WTC11 (cell line): Measurements from ENCODE around the gene GOLGA6L7. TPM values are rescaled to one million over a fixed set of nuclear protein-coding genes. Genes with fewer than 3 reads are reported as not detected.

ENCODE experiments used
- ATAC-seq: fragments of 200-7000 bp; cut with Tn5 transposase; 2 replicates; pipeline ENCODE4 v1.10.0; 2021; ENCODE audit warnings: mild to moderate bottlenecking, moderate library complexity
- CTCF ChIA-PET: fragments of 300-600 bp; sonication (Branson Sonifier 250); formaldehyde crosslinking; loops from one replicate; lab custom pipeline; 2021; ENCODE audit warnings: antibody characterized with exemption; lab: Charles Lee
- POLR2A ChIA-PET: fragments of 350-600 bp; sonication (Branson Sonifier 250); formaldehyde crosslinking; loops from one replicate; lab custom pipeline; 2021; ENCODE audit warnings: antibody characterized with exemption; lab: Charles Lee
- DNase-seq: peaks from one replicate; pipeline ENCODE4 v3.0.0; 2021; ENCODE audit warnings: low spot score
- H3K27ac Mint-ChIP-seq: 2 replicates; pipeline ENCODE4 v1.8.0; 2021; ENCODE audit warnings: mixed read lengths
- H3K27me3 Mint-ChIP-seq: 2 replicates; pipeline ENCODE4 v1.8.0; 2021; ENCODE audit warnings: low read depth, mild to moderate bottlenecking, moderate library complexity, mixed read lengths
- H3K36me3 Mint-ChIP-seq: 2 replicates; pipeline ENCODE4 v1.8.0; 2021; ENCODE audit warnings: mixed read lengths
- H3K4me1 Mint-ChIP-seq: 2 replicates; pipeline ENCODE4 v1.8.0; 2022; ENCODE audit warnings: mixed read lengths
- H3K4me3 Mint-ChIP-seq: 2 replicates; pipeline ENCODE4 v1.8.0; 2021; ENCODE audit warnings: mild to moderate bottlenecking, moderate library complexity, mixed read lengths
- H3K9me3 Mint-ChIP-seq: 2 replicates; pipeline ENCODE4 v1.8.0; 2021; ENCODE audit warnings: mixed read lengths
- ATF3 ChIP-seq: sonication (generic); formaldehyde crosslinking; conservative IDR thresholded peaks from 2 replicates; pipeline ENCODE4 v1.8.1; 2022; ENCODE audit warnings: mild to moderate bottlenecking, missing genetic modification reagents
- CTCF ChIP-seq: fragments of 200-600 bp; IDR thresholded peaks from 2 replicates; pipeline ENCODE4 v1.8.0; 2022; ENCODE audit warnings: antibody characterized with exemption
- FOXJ3 ChIP-seq: sonication (generic); formaldehyde crosslinking; IDR thresholded peaks from 2 replicates; pipeline ENCODE4 v1.9.0; 2021; ENCODE audit warnings: missing genetic modification reagents, mild to moderate bottlenecking, borderline replicate concordance
- FOXP4 ChIP-seq: sonication (generic); formaldehyde crosslinking; IDR thresholded peaks from 2 replicates; pipeline ENCODE4 v1.8.0; 2022; ENCODE audit warnings: mild to moderate bottlenecking, missing genetic modification reagents
- GABPB1 ChIP-seq: sonication (generic); formaldehyde crosslinking; IDR thresholded peaks from 2 replicates; pipeline ENCODE4 v1.8.1; 2023; ENCODE audit warnings: mild to moderate bottlenecking, missing genetic modification reagents
- HMGA2 ChIP-seq: fragments of 250-450 bp; sonication (Bioruptor Pico); IDR thresholded peaks from 2 replicates; pipeline ENCODE4 v1.4.0; 2021; ENCODE audit warnings: mild to moderate bottlenecking, moderate library complexity
- NR3C1 ChIP-seq: sonication (generic); formaldehyde crosslinking; conservative IDR thresholded peaks from 2 replicates; pipeline ENCODE4 v1.8.1; 2023; ENCODE audit warnings: low read depth, mild to moderate bottlenecking, missing genetic modification reagents
- OVOL2 ChIP-seq: fragments of 250-450 bp; sonication (Bioruptor Pico); IDR thresholded peaks from 2 replicates; pipeline ENCODE4 v1.9.0; 2021; ENCODE audit warnings: mild to moderate bottlenecking, borderline replicate concordance
- PRDM15 ChIP-seq: sonication (generic); formaldehyde crosslinking; IDR thresholded peaks from 2 replicates; pipeline ENCODE4 v1.8.0; 2022; ENCODE audit warnings: missing genetic modification reagents
- RORB ChIP-seq: fragments of 250-450 bp; sonication (Bioruptor Pico); IDR thresholded peaks from 2 replicates; pipeline ENCODE4 v1.9.0; 2021; ENCODE audit warnings: mild to moderate bottlenecking
- SMAD4 ChIP-seq: sonication (generic); formaldehyde crosslinking; IDR thresholded peaks from 2 replicates; pipeline ENCODE4 v1.8.0; 2022; ENCODE audit warnings: mild to moderate bottlenecking, missing genetic modification reagents
- STAT6 ChIP-seq: sonication (generic); formaldehyde crosslinking; conservative IDR thresholded peaks from 2 replicates; pipeline ENCODE4 v1.8.1; 2023; ENCODE audit warnings: mild to moderate bottlenecking, low read depth, missing genetic modification reagents, moderate library complexity
- TEAD1 ChIP-seq: sonication (generic); formaldehyde crosslinking; IDR thresholded peaks from 2 replicates; pipeline ENCODE4 v1.8.0; 2022; ENCODE audit warnings: mild to moderate bottlenecking, missing genetic modification reagents
- USF2 ChIP-seq: sonication (generic); formaldehyde crosslinking; IDR thresholded peaks from 2 replicates; pipeline ENCODE4 v1.8.1; 2023; ENCODE audit warnings: mild to moderate bottlenecking, missing genetic modification reagents, moderate library complexity
- ZBTB21 ChIP-seq: sonication (generic); formaldehyde crosslinking; IDR thresholded peaks from 2 replicates; pipeline ENCODE4 v1.8.1; 2023; ENCODE audit warnings: mild to moderate bottlenecking, missing genetic modification reagents, borderline replicate concordance
- ZBTB43 ChIP-seq: sonication (generic); formaldehyde crosslinking; IDR thresholded peaks from 2 replicates; pipeline ENCODE4 v1.8.1; 2023; ENCODE audit warnings: mild to moderate bottlenecking, missing genetic modification reagents
- ZNF121 ChIP-seq: sonication (generic); formaldehyde crosslinking; IDR thresholded peaks from 2 replicates; pipeline ENCODE4 v1.8.0; 2023; ENCODE audit warnings: missing genetic modification reagents
- ZNF425 ChIP-seq: fragments of 250-450 bp; sonication (Bioruptor Pico); conservative IDR thresholded peaks from 2 replicates; pipeline ENCODE4 v1.9.0; 2021; ENCODE audit warnings: mild to moderate bottlenecking
- total RNA-seq: library from RNA; stranded (reverse); gene quantifications from 3 replicates; pipeline ENCODE4 v1.2.3, GENCODE V29; 2021

GOLGA6L7 gene
- total RNA-seq, 1 experiment from 2014 or later = not detected

GRCh38 chr15:28881170-28881569 is 32.7 kb upstream of the GOLGA6L7 start (continued):
- TF ChIP-seq ZBTB21 (CRISPR knock-in tag) = no peak
- TF ChIP-seq ATF3 (CRISPR knock-in tag) = no peak

GRCh38 chr15:28880680-28881079 is 32.2 kb upstream of the GOLGA6L7 start:
- peaks cover 30% of the 10 kb centered on the region for H3K27me3 Mint-ChIP-seq
- no peaks in the 10 kb centered on the region for H3K36me3 Mint-ChIP-seq
- CTCF ChIA-PET = interaction anchor here (2.1 kb wide), 1 partner anchor 22 kb away, joined by 8 read pairs; no protein-coding TSS in a partner anchor

GRCh38 chr15:28879551-28879950 is 31.1 kb upstream of the GOLGA6L7 start:
- no peak overlapping the region for H3K4me3 Mint-ChIP-seq
- no peaks in the 10 kb centered on the region for H3K36me3 Mint-ChIP-seq
- ChIA-PET POLR2A (no interaction called here), CTCF (interaction anchor here (2.1 kb wide), 1 partner anchor 23 kb away, joined by 8 read pairs; no protein-coding TSS in a partner anchor)
- H3K27me3 Mint-ChIP-seq = peaks cover 32% of the 10 kb centered on the region
- H3K9me3 Mint-ChIP-seq = no peaks in the 10 kb centered on the region
- H3K27ac Mint-ChIP-seq = no peak overlapping the region
- H3K4me1 Mint-ChIP-seq = peaks cover 13% of the 10 kb centered on the region
- DNase-seq (no peak), ATAC-seq (no peak)
- TF ChIP-seq OVOL2 (CRISPR knock-in tag) (no peak), ZNF425 (no peak), RORB (CRISPR knock-in tag) (no peak), FOXJ3 (CRISPR knock-in tag) (no peak), SMAD4 (CRISPR knock-in tag) (no peak), USF2 (CRISPR knock-in tag) (no peak), CTCF (no peak), STAT6 (CRISPR knock-in tag) (no peak), FOXP4 (CRISPR knock-in tag) (no peak), HMGA2 (CRISPR knock-in tag) (no peak), ZBTB43 (CRISPR knock-in tag) (no peak), ZNF121 (CRISPR knock-in tag) (no peak), GABPB1 (no peak), PRDM15 (CRISPR knock-in tag) (no peak), TEAD1 (CRISPR knock-in tag) (no peak)

More at GRCh38 chr15:28880680-28881079, 32.2 kb upstream of the GOLGA6L7 start:
- no peak for TF ChIP-seq NR3C1
- no peak for TF ChIP-seq RORB (CRISPR knock-in tag)
- no peak for TF ChIP-seq ZBTB21 (CRISPR knock-in tag)
- TF ChIP-seq GABPB1 = no peak
- no peak for TF ChIP-seq OVOL2 (CRISPR knock-in tag)
- H3K27ac Mint-ChIP-seq = no peak overlapping the region
- POLR2A ChIA-PET = no interaction called here
- no peak for ATAC-seq
- H3K4me1 Mint-ChIP-seq = peaks cover 14% of the 10 kb centered on the region
- DNase-seq = no peak
- H3K9me3 Mint-ChIP-seq = no peaks in the 10 kb centered on the region
- H3K4me3 Mint-ChIP-seq = no peak overlapping the region
